ENCODE measurements around the gene BLM.

GRCh38 chr15:90809536-90809935, 92.4 kb downstream of the BLM start:
- TF ChIP-seq, protein P1, sequence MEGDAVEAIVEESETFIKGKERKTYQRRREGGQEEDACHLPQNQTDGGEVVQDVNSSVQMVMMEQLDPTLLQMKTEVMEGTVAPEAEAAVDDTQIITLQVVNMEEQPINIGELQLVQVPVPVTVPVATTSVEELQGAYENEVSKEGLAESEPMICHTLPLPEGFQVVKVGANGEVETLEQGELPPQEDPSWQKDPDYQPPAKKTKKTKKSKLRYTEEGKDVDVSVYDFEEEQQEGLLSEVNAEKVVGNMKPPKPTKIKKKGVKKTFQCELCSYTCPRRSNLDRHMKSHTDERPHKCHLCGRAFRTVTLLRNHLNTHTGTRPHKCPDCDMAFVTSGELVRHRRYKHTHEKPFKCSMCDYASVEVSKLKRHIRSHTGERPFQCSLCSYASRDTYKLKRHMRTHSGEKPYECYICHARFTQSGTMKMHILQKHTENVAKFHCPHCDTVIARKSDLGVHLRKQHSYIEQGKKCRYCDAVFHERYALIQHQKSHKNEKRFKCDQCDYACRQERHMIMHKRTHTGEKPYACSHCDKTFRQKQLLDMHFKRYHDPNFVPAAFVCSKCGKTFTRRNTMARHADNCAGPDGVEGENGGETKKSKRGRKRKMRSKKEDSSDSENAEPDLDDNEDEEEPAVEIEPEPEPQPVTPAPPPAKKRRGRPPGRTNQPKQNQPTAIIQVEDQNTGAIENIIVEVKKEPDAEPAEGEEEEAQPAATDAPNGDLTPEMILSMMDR (conservative IDR thresholded peaks at IDR 0.05; ENCODE audit: low read depth, low read length): no peak
- no peak for TF ChIP-seq EZH2 (IDR thresholded peaks at IDR 0.05; ENCODE audit: borderline replicate concordance, low read depth, low read length, poor library complexity, severe bottlenecking)
